SHP77 treated with DMSO at 0.1 percent for 48 hours (cell line): ENCODE results near the gene KCNQ1.

ENCODE experiments used
- DNase-seq: peaks from one replicate; lab custom pipeline; 2025; lab: John Stamatoyannopoulos, UW

The KCNQ1 gene

DNA sequence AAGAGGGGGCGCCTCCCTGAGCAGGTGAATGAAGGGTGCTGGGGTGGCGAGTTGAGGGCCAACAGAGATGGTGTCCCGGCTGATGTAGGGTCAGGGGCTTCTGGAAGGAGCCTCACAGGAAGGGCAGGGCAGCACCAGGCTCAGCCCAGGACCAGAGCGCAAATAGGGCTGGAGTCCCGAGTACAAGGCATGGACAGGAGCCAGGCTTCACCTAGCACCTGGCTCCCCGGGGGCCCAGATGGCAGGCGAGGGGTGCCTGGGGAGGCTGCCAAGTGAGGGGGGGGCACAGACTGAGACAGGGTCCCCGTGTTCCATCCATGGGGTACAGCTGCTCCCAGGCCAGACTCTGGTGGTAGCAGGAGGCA lies 105.8 kb downstream of the KCNQ1 start:
- DNase-seq: no peak

- DNase-seq: no peak
Observed at GRCh38 chr11:2551131-2551530, 106.3 kb downstream of the KCNQ1 start.

DNA sequence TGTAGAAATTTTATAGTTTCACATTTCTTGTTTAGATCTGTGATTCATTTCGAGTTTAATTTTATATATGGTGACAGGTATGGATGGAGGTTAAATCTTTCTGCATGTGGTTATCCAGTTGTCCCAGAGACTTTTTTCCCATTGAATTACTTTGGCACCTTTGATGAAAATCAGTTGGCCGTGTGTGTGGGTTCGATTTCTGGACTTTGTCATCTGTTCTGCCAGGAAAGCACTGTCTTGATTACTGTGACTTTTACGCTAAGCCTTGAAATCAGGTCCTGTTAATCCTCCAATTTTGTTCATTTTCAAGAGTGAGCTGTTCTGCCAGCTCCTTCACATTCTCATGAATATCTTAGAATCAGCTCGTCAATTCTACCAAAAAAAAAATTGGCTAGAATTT lies 107.4 kb downstream of the KCNQ1 start:
- no peak for DNase-seq

DNA sequence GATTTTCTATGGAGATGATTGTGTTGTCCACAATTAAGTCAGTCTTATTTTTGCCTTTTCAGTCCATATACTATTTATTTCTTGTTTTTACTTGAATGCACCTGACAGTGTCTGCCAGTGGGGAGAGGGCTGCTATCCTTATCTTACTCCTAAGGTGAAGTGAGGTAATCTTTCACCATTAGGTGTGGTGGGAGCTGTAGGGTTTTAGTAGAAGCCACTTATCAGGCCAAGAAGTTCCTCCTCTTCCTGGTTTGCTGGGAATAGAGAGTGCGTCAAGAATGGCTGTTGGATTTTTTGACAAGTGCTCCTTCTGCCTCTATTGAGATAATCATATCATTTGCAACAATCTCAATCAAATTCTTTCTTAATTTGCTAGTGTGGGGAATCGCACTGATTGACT lies 108.4 kb downstream of the KCNQ1 start:
- DNase-seq: no peak

DNA sequence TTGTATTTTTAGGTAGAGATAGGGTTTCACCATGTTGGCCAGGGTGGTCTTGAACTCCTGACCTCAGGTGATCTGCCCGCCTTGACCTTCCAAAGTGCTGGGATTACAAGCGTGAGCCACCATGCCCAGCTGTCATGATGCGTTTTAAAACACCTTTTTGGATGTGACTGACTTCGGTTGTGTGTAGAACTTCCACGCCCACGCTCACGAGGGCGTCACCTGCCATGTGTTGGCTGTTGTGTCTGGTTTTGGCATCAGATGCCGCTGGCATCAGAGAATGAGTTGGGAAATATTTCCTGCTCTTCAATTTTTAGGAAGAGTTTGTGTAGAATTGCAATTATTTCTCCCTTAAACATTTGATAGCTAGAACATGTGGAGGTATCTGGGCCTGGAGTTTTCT lies 109.1 kb downstream of the KCNQ1 start:
- no peak for DNase-seq

DNA sequence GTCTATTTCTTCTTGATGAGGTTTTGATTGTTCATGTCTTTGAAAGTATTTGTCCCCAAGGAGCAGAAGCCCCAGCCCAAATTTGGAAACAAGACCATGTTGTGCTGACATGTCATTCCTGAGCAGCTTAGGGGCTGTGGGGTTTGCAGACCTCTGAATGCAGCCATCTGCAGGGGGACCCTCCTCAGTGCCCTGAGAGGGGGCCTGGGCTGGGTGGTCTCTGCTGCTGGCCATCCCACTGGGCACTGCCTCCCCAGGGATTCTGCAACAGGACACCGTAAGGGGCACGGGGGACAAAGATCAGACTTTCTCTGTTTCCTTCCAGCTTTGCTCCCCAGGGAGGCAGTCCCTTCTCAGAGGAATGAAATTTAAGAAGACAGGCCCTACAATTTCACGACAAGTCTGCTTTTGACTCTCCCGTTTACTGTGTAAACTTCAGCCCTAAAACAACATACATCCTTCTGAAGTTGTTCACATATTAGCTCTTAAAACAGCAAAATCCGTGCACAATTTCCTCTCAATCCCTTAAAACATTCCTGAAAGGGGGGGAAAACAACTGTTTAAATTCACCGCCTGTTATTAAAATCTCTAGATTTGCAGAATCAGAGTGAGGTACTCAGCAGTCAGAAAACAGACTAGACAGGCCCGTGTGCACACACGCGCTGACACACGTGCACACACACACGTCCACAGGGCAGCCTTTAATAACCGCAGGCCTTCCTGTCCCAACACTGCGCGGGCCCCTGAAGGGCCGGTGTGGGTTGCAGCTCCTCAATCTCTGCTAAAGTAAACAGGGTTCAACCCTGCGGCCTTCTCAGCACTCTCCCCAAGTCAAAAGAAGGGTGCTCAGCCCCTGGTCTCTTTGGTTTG lies 109.8 kb downstream of the KCNQ1 start:
- no peak for DNase-seq

DNA sequence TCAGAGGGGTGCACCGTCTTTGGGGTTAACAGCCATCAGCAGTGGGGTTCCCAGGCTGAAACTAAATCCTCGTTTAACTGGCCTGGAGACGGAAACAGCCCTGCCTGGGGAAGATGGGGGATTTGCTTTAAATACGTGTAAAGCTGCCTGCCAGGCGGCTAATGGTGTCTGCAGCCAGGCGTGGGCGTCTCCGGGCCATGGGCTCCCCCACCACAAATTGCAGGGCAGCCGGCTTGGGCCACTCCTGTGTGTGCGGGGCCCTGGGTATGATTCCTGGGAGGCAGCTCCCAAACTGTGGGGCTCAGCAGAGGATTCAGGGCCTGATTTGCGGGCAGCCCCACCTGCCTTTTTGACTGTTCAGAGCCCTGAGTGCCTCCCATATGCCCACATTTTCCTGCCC lies 110.5 kb downstream of the KCNQ1 start:
- no peak for DNase-seq

DNA sequence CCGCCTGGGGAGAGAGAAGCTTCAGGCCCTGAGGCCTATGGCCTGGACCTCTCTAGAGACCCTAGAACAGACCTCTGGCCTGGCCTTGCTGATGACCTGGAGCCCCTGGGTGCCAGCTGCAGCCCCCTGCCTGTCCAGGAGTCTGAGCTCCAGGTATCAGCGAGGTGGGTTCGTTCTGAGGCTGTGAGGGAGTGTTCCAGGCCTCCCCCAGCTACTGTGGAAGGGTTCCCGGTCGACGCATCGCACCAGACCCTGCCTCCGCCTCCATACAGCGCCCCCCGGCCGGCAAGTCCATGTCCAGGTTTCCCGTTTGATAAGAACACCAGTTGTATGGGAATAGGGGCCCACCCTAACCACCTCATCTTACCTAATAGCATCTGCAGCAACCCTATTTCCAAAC lies 111.1 kb downstream of the KCNQ1 start:
- DNase-seq: no peak

- DNase-seq: no peak
Observed at GRCh38 chr11:2557381-2557780, 112.6 kb downstream of the KCNQ1 start.

- DNase-seq: no peak
Observed at GRCh38 chr11:2558397-2558796, 113.6 kb downstream of the KCNQ1 start.

GRCh38 chr11:2558861-2559526 lies 114.2 kb downstream of the KCNQ1 start:
- no peak for DNase-seq

DNA sequence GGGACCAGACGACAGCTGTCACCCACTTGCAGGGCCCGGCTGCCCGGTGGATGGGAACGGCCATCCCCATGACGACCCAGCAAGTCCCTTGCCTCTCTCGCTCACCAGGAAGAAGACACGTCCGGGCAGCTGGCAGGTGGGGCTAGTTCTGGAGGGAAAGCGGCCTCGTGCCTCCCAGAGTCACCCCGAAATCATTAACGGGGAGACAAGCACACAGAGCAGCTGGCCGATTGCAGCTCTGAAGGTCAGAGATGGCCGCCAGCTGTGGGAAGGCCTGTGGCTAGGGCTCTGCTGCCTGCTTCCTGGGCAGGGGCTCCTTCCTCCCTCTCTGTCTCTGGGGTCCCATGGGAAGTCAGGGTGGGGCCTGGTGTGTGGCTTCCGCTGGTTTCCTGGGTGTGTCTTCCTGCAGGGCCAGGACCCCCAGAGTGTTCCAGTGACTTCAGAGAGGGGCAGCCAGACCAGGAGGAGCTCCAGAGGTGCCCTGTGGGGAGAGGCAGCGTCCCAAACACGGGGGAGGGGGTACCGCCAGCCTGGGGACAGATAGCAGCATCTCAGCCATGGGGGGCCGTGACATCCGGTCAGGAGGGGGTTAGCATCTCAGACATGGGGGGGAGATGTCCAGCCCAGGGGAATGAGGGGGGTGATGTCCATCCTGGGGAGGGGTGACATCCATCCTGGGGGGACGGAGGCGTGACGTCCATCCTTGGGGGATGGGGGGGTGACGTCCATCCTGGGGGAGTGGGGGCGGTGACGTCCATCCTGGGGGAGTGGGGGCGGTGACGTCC lies 114.9 kb downstream of the KCNQ1 start:
- DNase-seq: no peak

GRCh38 chr11:2561696-2562581 lies 117.1 kb downstream of the KCNQ1 start:
- DNase-seq: no peak

DNA sequence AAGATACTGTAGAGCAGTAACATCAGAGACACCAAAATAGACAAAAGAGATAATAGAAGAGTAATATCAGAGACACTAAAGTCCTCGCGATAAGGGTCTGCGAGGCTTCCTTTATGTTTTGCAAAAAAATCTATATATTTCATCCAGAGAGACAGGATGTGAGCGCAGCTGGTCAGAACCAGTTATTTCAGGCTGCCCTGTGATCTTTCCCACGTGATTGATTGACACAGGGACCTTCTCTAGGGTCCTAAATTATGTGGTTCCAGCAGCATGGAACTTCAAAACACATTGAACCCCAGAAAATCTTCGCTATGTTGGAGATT lies 118.0 kb downstream of the KCNQ1 start:
- no peak for DNase-seq

DNA sequence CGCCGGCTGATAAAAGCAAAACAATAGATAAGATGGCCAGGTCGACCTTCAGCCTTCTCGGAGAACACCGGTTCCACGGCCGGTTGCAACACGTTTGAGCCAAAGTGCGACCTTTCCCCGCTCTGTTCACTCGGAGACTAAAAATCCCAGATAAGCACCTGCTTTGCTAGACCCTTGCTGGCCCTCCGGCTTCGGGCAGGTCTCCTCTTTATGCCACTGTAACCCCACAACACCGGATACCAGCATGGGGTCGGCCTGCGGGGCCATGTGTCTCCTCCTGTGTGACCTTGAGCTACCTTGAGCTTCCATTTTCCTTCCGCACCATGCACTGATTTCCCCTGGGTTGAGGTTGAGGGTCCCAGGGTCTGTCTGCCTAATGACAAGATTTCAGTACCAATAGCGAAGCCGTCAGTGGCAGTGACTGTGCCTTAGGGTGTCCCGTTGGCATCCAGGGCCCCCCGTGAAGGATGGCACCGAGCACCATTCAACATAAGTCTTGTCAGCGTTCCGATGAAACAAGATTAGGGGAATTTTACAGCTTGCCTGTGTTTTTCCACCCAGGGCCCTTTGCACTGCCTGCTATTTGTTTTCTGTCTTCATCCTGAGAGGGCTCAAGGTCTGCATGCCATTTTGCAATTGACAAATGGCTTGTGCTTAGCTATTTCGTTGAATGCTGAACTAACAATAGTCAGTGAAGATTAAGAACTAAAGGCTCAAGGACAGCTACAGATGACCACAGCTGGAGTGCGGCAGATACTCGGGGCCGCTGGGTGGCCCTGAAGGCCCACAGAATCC lies 118.6 kb downstream of the KCNQ1 start:
- DNase-seq: no peak

GRCh38 chr11:2564008-2564530 lies 119.3 kb downstream of the KCNQ1 start:
- no peak for DNase-seq

DNA sequence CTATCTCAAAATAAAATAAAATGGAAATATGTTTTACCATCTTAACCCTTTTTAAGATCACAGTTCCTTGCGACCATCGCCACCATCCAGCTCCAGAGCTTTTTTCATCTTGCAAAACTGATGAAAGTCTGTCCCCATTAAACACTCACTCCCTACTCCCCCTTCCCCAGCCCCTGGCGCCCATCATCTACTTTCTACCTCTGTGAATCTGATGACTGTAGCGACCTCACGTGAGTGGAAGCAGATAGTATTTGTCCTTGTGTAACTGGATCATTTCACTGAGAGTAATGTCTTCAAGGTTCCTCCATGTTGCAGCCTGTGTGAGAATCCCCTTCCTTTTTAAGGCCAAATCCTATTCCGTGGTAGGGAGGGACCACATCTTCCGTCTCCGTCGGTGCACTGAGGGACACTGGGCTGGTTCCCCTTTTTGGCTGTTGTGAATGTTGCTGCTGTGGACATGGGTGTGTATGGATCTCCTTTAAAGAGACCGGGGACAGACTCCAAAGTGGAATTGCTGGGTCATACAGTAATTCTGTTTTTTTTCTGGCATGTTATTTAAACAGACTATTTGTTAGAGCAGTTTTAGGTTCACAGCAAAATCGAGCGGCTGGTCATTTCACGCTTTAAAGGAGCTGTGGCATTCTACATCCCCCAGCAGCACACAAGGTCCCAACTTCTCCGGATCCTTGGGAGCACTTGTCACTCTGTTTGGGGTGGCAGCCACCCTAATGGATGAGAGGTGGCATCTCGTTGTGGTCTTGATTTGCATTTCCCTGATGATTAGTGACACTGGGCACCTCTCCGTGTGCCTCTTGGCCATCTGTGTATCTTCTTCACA lies 120.0 kb downstream of the KCNQ1 start:
- DNase-seq: no peak

DNA sequence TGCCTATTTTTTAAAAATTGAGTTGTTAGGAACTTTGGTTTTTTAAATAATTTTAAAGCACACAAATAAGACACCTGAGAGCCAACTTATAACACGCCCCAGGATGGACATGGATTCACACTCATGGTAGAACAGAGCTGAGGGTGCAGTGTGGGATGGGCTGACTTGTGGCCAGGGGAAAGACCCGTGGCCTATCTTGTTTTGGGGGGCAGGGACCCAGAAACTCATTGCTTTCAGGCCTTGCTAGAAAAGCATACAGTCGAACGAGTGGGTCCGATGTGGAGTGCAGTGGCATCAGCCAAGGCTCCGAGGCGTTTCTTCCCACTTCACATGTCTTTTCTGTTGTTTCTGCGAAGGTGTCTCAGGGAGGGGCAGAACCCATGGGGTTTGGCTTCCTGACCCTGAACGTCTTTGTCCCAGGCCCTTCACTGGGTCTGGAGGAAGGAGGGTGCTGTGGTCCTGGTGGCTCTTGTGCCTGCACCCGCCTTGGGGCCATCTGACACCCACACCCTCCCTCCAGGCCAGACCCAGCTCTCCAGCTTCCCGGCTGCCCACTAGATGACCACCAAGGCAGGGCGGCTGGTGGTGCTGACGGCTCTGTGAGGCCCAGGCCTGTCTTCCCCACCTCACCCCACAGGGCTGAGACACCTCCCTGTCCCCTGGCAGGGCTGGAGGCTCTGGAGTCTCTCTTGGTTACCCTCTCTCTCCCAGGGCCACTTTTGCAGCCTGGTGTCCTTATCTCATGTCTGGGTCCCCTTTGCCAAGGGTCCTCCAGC lies 120.8 kb downstream of the KCNQ1 start:
- DNase-seq: no peak
